Natural killer cell (primary cell): ENCODE data around the gene APBA1. TPM values are rescaled to one million over a fixed set of nuclear protein-coding genes. Genes with fewer than 3 reads are reported as not detected.

Source experiments
- ATAC-seq, 3 donors: fragments of 150-1000 bp in 2 of 3; fragments of 200-7000 bp in 1 of 3; cut with Tn5 transposase; 1 replicate in 1 of 3; 2 replicates in 2 of 3; pipeline ENCODE4 v1.10.0; 2021; ENCODE audit warnings: mild to moderate bottlenecking in 2 of 3, moderate library complexity in 2 of 3
- DNase-seq, 2 donors: peaks; one replicate each; pipeline versions ENCODE4 v3.0.0 to v3.0.0-alpha.2; 2013 to 2021; ENCODE audit warnings: mixed read lengths in 1 of 2
- H3K27ac ChIP-seq: one replicate; pipeline ENCODE4 v1.5.1; 2013; ENCODE audit warnings: mild to moderate bottlenecking, low read length
- H3K27me3 ChIP-seq: one replicate; pipeline ENCODE4 v1.6.1; 2013; ENCODE audit warnings: low read length; ENCODE audit not compliant: control insufficient read depth, insufficient read depth
- H3K36me3 ChIP-seq: one replicate; pipeline ENCODE4 v1.6.1; 2013; ENCODE audit warnings: low read length; ENCODE audit not compliant: control insufficient read depth, insufficient read depth
- H3K4me1 ChIP-seq: one replicate; pipeline ENCODE4 v1.6.1; 2013; ENCODE audit warnings: low read length; ENCODE audit not compliant: control insufficient read depth, insufficient read depth
- H3K4me3 ChIP-seq: one replicate; pipeline ENCODE4 v1.5.1; 2013; ENCODE audit warnings: low read length
- H3K9me3 ChIP-seq: one replicate; pipeline ENCODE4 v1.6.1; 2013; ENCODE audit warnings: low read length; ENCODE audit not compliant: control insufficient read depth, insufficient read depth
- H3K27ac Mint-ChIP-seq, 2 donors: one replicate each; pipeline ENCODE4 v1.8.0; 2022; ENCODE audit warnings: mild to moderate bottlenecking in 2 of 2, mixed read lengths in 2 of 2, moderate library complexity in 1 of 2
- H3K27me3 Mint-ChIP-seq, 2 donors: one replicate each; pipeline ENCODE4 v1.8.0; 2022; ENCODE audit warnings: low read depth in 2 of 2, mixed read lengths in 2 of 2
- H3K36me3 Mint-ChIP-seq: one replicate; pipeline ENCODE4 v1.8.0; 2022; ENCODE audit warnings: mixed read lengths
- H3K4me1 Mint-ChIP-seq, 2 donors: one replicate each; pipeline ENCODE4 v1.8.0; 2022; ENCODE audit warnings: mixed read lengths in 2 of 2
- H3K4me3 Mint-ChIP-seq: one replicate; pipeline ENCODE4 v1.8.0; 2022; ENCODE audit warnings: mild to moderate bottlenecking, moderate library complexity, mixed read lengths
- H3K9me3 Mint-ChIP-seq, 2 donors: one replicate each; pipeline ENCODE4 v1.8.0; 2022; ENCODE audit warnings: mixed read lengths in 2 of 2
- WGBS: methylation state at CpG from one replicate; pipeline ENCODE4 v1.1.7; 2013; ENCODE audit warnings: missing lambda C conversion rate; ENCODE audit not compliant: insufficient coverage; 5-methylcytosine and 5-hydroxymethylcytosine counted together
- intact Hi-C: fragments of 100-400 bp; cut with micrococcal nuclease; formaldehyde crosslinking; loops from one replicate; pipeline ENCODE4 v1.14.2; 2022
- total RNA-seq, 4 donors: library from RNA; stranded (reverse); fragments of 120-200 nt in 1 of 4; gene quantifications; one replicate each; pipeline versions ENCODE4 v1.2.3 to v1.2.4, GENCODE V29; 2013 to 2022
- TF ChIP-seq, protein P1 (sequence below): fragments of 200-600 bp; IDR thresholded peaks from one replicate; pipeline ENCODE4 v1.8.0; 2022; ENCODE audit warnings: antibody characterized with exemption

The APBA1 gene
- total RNA-seq, 3 donors from 2014 or later (not counting 1 experiment from before 2014, with no cell fraction given), result 0.11 to 0.31 (median 0.13) TPM

DNA sequence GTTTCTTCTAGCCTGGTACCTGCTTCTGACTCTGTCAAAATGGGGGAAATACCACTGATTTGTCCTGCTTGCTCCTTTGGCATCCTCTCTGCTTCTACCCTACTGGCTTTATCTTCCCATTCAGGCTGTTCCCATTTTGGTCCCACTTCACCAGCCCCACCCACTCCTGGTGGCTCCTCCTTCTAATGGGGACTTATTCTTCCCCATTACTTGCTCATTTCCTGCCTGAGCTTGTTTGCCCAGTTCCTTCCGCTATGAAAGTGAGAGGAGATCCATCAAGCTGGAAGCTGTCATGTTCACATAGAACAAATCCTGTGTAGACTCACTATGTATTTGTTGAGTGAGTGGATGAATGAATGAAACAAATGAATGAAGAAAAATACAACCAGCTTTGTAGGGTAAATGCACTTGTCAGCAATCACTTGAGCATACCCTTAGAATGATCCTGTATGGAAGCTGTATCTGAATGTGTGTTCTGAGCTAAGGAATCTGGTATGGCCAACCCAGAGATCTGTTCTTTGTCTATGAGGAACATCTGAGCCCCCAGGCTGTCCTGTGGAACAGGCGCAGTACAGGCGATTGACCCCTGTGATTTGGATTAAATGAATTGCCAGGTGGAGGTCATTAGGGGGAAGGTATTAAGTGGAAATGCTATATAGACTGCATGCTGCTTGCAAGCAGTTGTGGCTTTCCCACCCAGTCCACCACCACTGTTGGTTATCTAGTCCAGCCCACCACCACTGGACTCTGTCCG, 89.5 kb downstream of the APBA1 start:
- H3K9me3 Mint-ChIP-seq, result no peaks in the 10 kb centered on the region
- Histone ChIP-seq H3K27me3 (no peaks in the 10 kb centered on the region), H3K9me3 (no peaks in the 10 kb centered on the region), H3K4me3 (no peak overlapping the region), H3K4me1 (no peaks in the 10 kb centered on the region), H3K27ac (no peak overlapping the region), H3K36me3 (no peaks in the 10 kb centered on the region)
- no peaks in the 10 kb centered on the region for H3K36me3 Mint-ChIP-seq
- TF ChIP-seq, protein P1, sequence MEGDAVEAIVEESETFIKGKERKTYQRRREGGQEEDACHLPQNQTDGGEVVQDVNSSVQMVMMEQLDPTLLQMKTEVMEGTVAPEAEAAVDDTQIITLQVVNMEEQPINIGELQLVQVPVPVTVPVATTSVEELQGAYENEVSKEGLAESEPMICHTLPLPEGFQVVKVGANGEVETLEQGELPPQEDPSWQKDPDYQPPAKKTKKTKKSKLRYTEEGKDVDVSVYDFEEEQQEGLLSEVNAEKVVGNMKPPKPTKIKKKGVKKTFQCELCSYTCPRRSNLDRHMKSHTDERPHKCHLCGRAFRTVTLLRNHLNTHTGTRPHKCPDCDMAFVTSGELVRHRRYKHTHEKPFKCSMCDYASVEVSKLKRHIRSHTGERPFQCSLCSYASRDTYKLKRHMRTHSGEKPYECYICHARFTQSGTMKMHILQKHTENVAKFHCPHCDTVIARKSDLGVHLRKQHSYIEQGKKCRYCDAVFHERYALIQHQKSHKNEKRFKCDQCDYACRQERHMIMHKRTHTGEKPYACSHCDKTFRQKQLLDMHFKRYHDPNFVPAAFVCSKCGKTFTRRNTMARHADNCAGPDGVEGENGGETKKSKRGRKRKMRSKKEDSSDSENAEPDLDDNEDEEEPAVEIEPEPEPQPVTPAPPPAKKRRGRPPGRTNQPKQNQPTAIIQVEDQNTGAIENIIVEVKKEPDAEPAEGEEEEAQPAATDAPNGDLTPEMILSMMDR, result no peak
- DNase-seq (no peak), ATAC-seq (no peak)
- intact Hi-C loops, result no loop called here
- H3K27ac Mint-ChIP-seq, result no peak overlapping the region
- H3K4me1 Mint-ChIP-seq, result peaks cover 0 to 6% of the 10 kb centered on the region in 2 donors
- WGBS, result 82% methylated on average over 4 of the region's 4 CpGs
- peaks cover 2 to 10% of the 10 kb centered on the region in 2 donors for H3K27me3 Mint-ChIP-seq
- no peak overlapping the region for H3K4me3 Mint-ChIP-seq

DNA sequence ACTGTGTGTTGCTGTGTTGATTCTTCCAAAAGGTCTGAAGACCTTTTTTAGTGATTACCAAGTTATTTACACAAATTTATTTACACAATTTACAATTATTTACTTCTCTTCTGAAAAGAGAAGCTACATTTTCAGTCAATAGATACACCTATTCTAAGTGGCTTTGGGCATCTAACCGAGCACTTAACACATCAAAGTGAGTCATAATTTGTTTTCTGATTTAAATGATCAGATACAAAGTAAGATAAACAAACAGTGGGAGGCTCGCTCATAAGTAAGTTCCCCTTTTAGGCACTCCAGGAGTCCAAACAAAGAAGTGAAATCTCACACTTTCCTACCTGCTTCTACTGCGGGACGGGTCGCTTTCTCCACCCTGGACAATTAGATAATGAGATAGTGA, 90.2 kb downstream of the APBA1 start:
- WGBS, result 60% methylated on average over 2 of the region's 5 CpGs
- no peak overlapping the region for H3K4me3 Mint-ChIP-seq

DNA sequence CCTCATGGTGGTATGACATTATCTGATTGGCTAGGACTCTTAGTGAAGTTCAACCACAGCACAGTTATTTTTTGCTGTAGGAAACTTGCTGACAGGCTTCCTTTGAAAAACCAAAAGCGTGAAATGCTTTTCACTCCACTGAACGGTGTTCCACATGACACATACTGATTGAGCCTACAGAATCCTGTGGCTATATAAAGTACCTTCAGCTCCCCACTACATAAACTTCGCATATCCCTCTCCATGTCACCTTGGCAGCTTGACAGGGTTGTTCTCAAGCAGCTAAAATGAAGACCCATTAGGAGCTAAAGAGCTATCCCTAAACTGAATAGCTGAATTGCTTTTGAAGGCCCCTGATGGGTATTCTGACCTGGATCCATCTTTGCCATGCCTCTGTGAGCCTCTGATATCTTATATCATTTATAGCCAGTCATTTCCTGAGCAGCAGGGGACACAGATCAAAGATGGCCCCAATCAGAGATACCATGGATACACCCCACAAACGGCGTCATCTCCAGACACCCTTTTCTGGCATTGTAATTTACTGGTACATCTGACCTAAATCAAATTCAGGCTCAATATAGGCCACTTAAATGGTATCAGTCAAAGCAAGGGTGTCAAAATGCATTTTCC, 91.5 kb downstream of the APBA1 start:
- Histone ChIP-seq H3K4me1 (no peaks in the 10 kb centered on the region), H3K36me3 (no peaks in the 10 kb centered on the region), H3K27me3 (no peaks in the 10 kb centered on the region), H3K9me3 (no peaks in the 10 kb centered on the region), H3K27ac (no peak overlapping the region), H3K4me3 (no peak overlapping the region)
- H3K36me3 Mint-ChIP-seq, result no peaks in the 10 kb centered on the region
- H3K4me1 Mint-ChIP-seq, result peaks cover 0 to 6% of the 10 kb centered on the region in 2 donors
- no peak overlapping the region for H3K27ac Mint-ChIP-seq
- TF ChIP-seq, protein P1, result no peak
- H3K9me3 Mint-ChIP-seq, result no peaks in the 10 kb centered on the region
- WGBS, result 41% methylated on average over 5 of the region's 5 CpGs
- ATAC-seq, result no peak
- DNase-seq, result no peak
- H3K27me3 Mint-ChIP-seq, result peaks cover 0 to 10% of the 10 kb centered on the region in 2 donors
- intact Hi-C loops, result no loop called here
- H3K4me3 Mint-ChIP-seq, result no peak overlapping the region

More for the DNA sequence above, 90.2 kb downstream of the APBA1 start:
- Histone ChIP-seq H3K27ac (no peak overlapping the region), H3K36me3 (no peaks in the 10 kb centered on the region), H3K27me3 (no peaks in the 10 kb centered on the region), H3K4me3 (no peak overlapping the region), H3K4me1 (no peaks in the 10 kb centered on the region), H3K9me3 (no peaks in the 10 kb centered on the region)
- no peak for DNase-seq
- no peak for ATAC-seq
- TF ChIP-seq, protein P1, result no peak
- Mint-ChIP-seq H3K4me1 (peaks cover 0 to 6% of the 10 kb centered on the region in 2 donors), H3K36me3 (no peaks in the 10 kb centered on the region), H3K9me3 (no peaks in the 10 kb centered on the region), H3K27ac (no peak overlapping the region), H3K27me3 (peaks cover under 1 to 10% of the 10 kb centered on the region in 2 donors)
- intact Hi-C loops, result no loop called here
